GM19328 (cell line): ENCODE data around the gene CCDC197.

Experiments used
- ATAC-seq: cut with Tn5 transposase; IDR thresholded peaks from one replicate; pipeline ENCODE4 v1.9.1; 2021; ENCODE audit warnings: mild to moderate bottlenecking, moderate library complexity; ENCODE audit not compliant: unreplicated experiment

The CCDC197 gene

GRCh38 chr14:94040796-94041195, 43.7 kb downstream of the CCDC197 start:
- ATAC-seq: no peak

- ATAC-seq: no peak
Measured at GRCh38 chr14:94041551-94042346, 44.6 kb downstream of the CCDC197 start.

- no peak for ATAC-seq
Measured at GRCh38 chr14:94042433-94043091, 45.5 kb downstream of the CCDC197 start.

GRCh38 chr14:94043111-94043755, 46.1 kb downstream of the CCDC197 start:
- no peak for ATAC-seq

- no peak for ATAC-seq
Measured at GRCh38 chr14:94043756-94044475, 46.8 kb downstream of the CCDC197 start.

- no peak for ATAC-seq
Measured at GRCh38 chr14:94044476-94045091, 47.5 kb downstream of the CCDC197 start.

GRCh38 chr14:94045101-94045500, 48.0 kb downstream of the CCDC197 start:
- ATAC-seq: no peak

GRCh38 chr14:94045563-94046345, 48.7 kb downstream of the CCDC197 start:
- no peak for ATAC-seq

GRCh38 chr14:94046696-94047250, 49.7 kb downstream of the CCDC197 start:
- ATAC-seq: no peak

- no peak for ATAC-seq
Measured at GRCh38 chr14:94047581-94047980, 50.5 kb downstream of the CCDC197 start.

- no peak for ATAC-seq
Measured at GRCh38 chr14:94048691-94049624, 51.9 kb downstream of the CCDC197 start.

- no peak for ATAC-seq
Measured at GRCh38 chr14:94049625-94050023, 52.5 kb downstream of the CCDC197 start.

- ATAC-seq: no peak
Measured at GRCh38 chr14:94050231-94050880, 53.3 kb downstream of the CCDC197 start.

- ATAC-seq: no peak
Measured at GRCh38 chr14:94051115-94051514, 54.0 kb downstream of the CCDC197 start.

- no peak for ATAC-seq
Measured at GRCh38 chr14:94051779-94052178, 54.7 kb downstream of the CCDC197 start.

GRCh38 chr14:94052199-94052598, 55.1 kb downstream of the CCDC197 start:
- no peak for ATAC-seq

GRCh38 chr14:94052662-94053061, 55.6 kb downstream of the CCDC197 start:
- ATAC-seq: no peak

GRCh38 chr14:94054401-94054800, 57.3 kb downstream of the CCDC197 start:
- ATAC-seq: no peak
